Caco-2 (cell line): ENCODE measurements around the gene RALGAPA1. TPM values are rescaled to one million over a fixed set of nuclear protein-coding genes. Genes with fewer than 3 reads are reported as not detected.

ENCODE experiments used
- BruUV-seq: library from RNA; stranded (reverse); fragments of 400-500 nt; replicated peaks from 2 replicates; lab custom pipeline; 2021; lab: Mats Ljungman, UMichigan
- CTCF ChIA-PET: fragments of 300-600 bp; sonication (Branson Sonifier 250); formaldehyde crosslinking; loops from one replicate; lab custom pipeline; 2022; ENCODE audit warnings: antibody characterized with exemption; lab: Charles Lee
- POLR2A ChIA-PET: fragments of 300-600 bp; sonication (Branson Sonifier 250); formaldehyde crosslinking; loops from one replicate; lab custom pipeline; 2022; ENCODE audit warnings: antibody characterized with exemption; lab: Charles Lee
- DNase-seq, 2 experiments: peaks; one replicate each; pipeline versions ENCODE4 v3.0.0 to v3.0.0-alpha.2; 2020 to 2022
- H3K27me3 ChIP-seq: replicated peaks from 2 replicates; pipeline ENCODE4 v1.6.0; 2011; ENCODE audit warnings: low read length; ENCODE audit not compliant: control insufficient read depth, insufficient read depth
- H3K36me3 ChIP-seq: 2 replicates; pipeline ENCODE4 v1.5.1; 2011; ENCODE audit warnings: low read length; ENCODE audit not compliant: control insufficient read depth, insufficient read depth
- H3K4me1 ChIP-seq: fragments of 250-450 bp; sonication (Bioruptor Pico); 2 replicates; pipeline ENCODE4 v1.5.1; 2020; ENCODE audit warnings: mild to moderate bottlenecking
- H3K4me3 ChIP-seq: 2 replicates; pipeline ENCODE4 v1.5.1; 2011; ENCODE audit warnings: low read depth, mild to moderate bottlenecking, control low read depth, low read length
- H3K9me3 ChIP-seq: fragments of 250-450 bp; sonication (Bioruptor Pico); 2 replicates; pipeline ENCODE4 v1.5.1; 2020; ENCODE audit warnings: mild to moderate bottlenecking, moderate library complexity
- H3K27ac Mint-ChIP-seq: one replicate; pipeline ENCODE4 v1.8.0; 2022; ENCODE audit warnings: mixed read lengths; ENCODE audit not compliant: unreplicated experiment
- H3K27me3 Mint-ChIP-seq: one replicate; pipeline ENCODE4 v1.8.0; 2022; ENCODE audit warnings: mixed read lengths; ENCODE audit not compliant: insufficient read depth, unreplicated experiment
- H3K36me3 Mint-ChIP-seq: one replicate; pipeline ENCODE4 v1.8.0; 2022; ENCODE audit warnings: mild to moderate bottlenecking, mixed read lengths; ENCODE audit not compliant: insufficient read depth, unreplicated experiment
- H3K4me1 Mint-ChIP-seq: one replicate; pipeline ENCODE4 v1.8.0; 2022; ENCODE audit warnings: low read depth, mixed read lengths; ENCODE audit not compliant: unreplicated experiment
- H3K4me3 Mint-ChIP-seq: one replicate; pipeline ENCODE4 v1.8.0; 2022; ENCODE audit warnings: mild to moderate bottlenecking, moderate library complexity, mixed read lengths; ENCODE audit not compliant: unreplicated experiment
- H3K9me3 Mint-ChIP-seq: one replicate; pipeline ENCODE4 v1.8.0; 2022; ENCODE audit warnings: mixed read lengths; ENCODE audit not compliant: unreplicated experiment
- CTCF ChIP-seq, 2 experiments: fragments of 200-600 bp in 1 of 2; IDR thresholded peaks; 1 replicate in 1 of 2; 2 replicates in 1 of 2; pipeline versions ENCODE4 v1.5.1 to v1.8.0; 2011 to 2022; ENCODE audit warnings: antibody characterized with exemption in 1 of 2, control low read depth in 1 of 2, inconsistent platforms in 1 of 2, low read depth in 1 of 2, low read length in 1 of 2, mild to moderate bottlenecking in 1 of 2, moderate library complexity in 1 of 2; ENCODE audit not compliant: insufficient read depth in 1 of 2, severe bottlenecking in 1 of 2, unreplicated experiment in 1 of 2
- intact Hi-C: fragments of 100-400 bp; cut with micrococcal nuclease; formaldehyde crosslinking; loops from one replicate; pipeline ENCODE4 v1.10.0; 2022; ENCODE audit not compliant: unreplicated experiment
- total RNA-seq: library from RNA; stranded (reverse); gene quantifications from 2 replicates; pipeline ENCODE4 v1.2.3, GENCODE V29; 2022

Gene RALGAPA1
- total RNA-seq, 1 experiment from 2014 or later, result 28.9 TPM

- Histone ChIP-seq H3K4me3 (no peak overlapping the region), H3K4me1 (0 out of 2 replicates have a peak, but pooled peaks cover 3% of the 10 kb centered on the region), H3K9me3 (no peaks in the 10 kb centered on the region), H3K36me3 (no peaks in the 10 kb centered on the region), H3K27me3 (no peaks in the 10 kb centered on the region)
- ChIA-PET CTCF (no interaction called here), POLR2A (no interaction called here)
- Mint-ChIP-seq H3K27me3 (no peaks in the 10 kb centered on the region), H3K27ac (no peak overlapping the region), H3K4me1 (peaks cover 10% of the 10 kb centered on the region), H3K9me3 (no peaks in the 10 kb centered on the region), H3K4me3 (no peak overlapping the region), H3K36me3 (no peaks in the 10 kb centered on the region)
- no TSS peak for BruUV-seq
- no peak for DNase-seq
- intact Hi-C loops, result no loop called here
- no peak for TF ChIP-seq CTCF (IDR thresholded peaks at IDR 0.05; ENCODE audit: insufficient read depth in 1 of 2, low read depth in 1 of 2, low read length in 1 of 2, severe bottlenecking in 1 of 2, unreplicated experiment in 1 of 2)
These were observed 103.5 kb downstream of the RALGAPA1 start for GRCh38 chr14:35705636-35706035.

GRCh38 chr14:35704793-35705493, 104.2 kb downstream of the RALGAPA1 start:
- Mint-ChIP-seq H3K4me1 (peaks cover 10% of the 10 kb centered on the region), H3K36me3 (no peaks in the 10 kb centered on the region), H3K9me3 (no peaks in the 10 kb centered on the region), H3K27ac (no peak overlapping the region), H3K4me3 (no peak overlapping the region), H3K27me3 (no peaks in the 10 kb centered on the region)
- no peaks in the 10 kb centered on the region for H3K27me3 ChIP-seq
- intact Hi-C loops, result no loop called here
- H3K36me3 ChIP-seq, result no peaks in the 10 kb centered on the region
- TF ChIP-seq CTCF (IDR thresholded peaks at IDR 0.05; ENCODE audit: insufficient read depth in 1 of 2, low read depth in 1 of 2, low read length in 1 of 2, severe bottlenecking in 1 of 2, unreplicated experiment in 1 of 2), result no peak
- H3K4me1 ChIP-seq, result 0 out of 2 replicates have a peak, but pooled peaks cover 3% of the 10 kb centered on the region
- DNase-seq, result no peak
- ChIA-PET CTCF (no interaction called here), POLR2A (no interaction called here)
- no TSS peak for BruUV-seq
- H3K9me3 ChIP-seq, result no peaks in the 10 kb centered on the region
- H3K4me3 ChIP-seq, result no peak overlapping the region

GRCh38 chr14:35701531-35701930, 107.6 kb downstream of the RALGAPA1 start:
- no peak for DNase-seq
- no peak overlapping the region for H3K4me3 Mint-ChIP-seq
- ChIA-PET POLR2A (no interaction called here), CTCF (no interaction called here)
- Histone ChIP-seq H3K4me3 (no peak overlapping the region), H3K9me3 (no peaks in the 10 kb centered on the region), H3K36me3 (no peaks in the 10 kb centered on the region), H3K27me3 (no peaks in the 10 kb centered on the region), H3K4me1 (no peaks in the 10 kb centered on the region)
- no peaks in the 10 kb centered on the region for H3K27me3 Mint-ChIP-seq
- intact Hi-C loops, result no loop called here
- no peaks in the 10 kb centered on the region for H3K36me3 Mint-ChIP-seq
- H3K4me1 Mint-ChIP-seq, result no peaks in the 10 kb centered on the region
- no TSS peak for BruUV-seq
- H3K27ac Mint-ChIP-seq, result no peak overlapping the region
- H3K9me3 Mint-ChIP-seq, result no peaks in the 10 kb centered on the region
- TF ChIP-seq CTCF (IDR thresholded peaks at IDR 0.05; ENCODE audit: insufficient read depth in 1 of 2, low read depth in 1 of 2, low read length in 1 of 2, severe bottlenecking in 1 of 2, unreplicated experiment in 1 of 2), result no peak
